NCI-H1930 (cell line): ENCODE results near the gene SMIM3.
"Not testable (repeated sequence)": the region's sequence is repeated elsewhere in the genome, so short reads cannot be mapped to it uniquely, and the experiment has no call there.

Source experiments
- DNase-seq, 2 experiments: peaks; one replicate each; lab custom pipeline; 2025; lab: John Stamatoyannopoulos, UW

The SMIM3 gene

GRCh38 chr5:150778517-150779396 lies at the start of gene SMIM3:
TSS of gene SMIM3 (plus strand) at chr5:150778757. CDS start at chr5:150795441, 16,684 bp downstream.
- DNase-seq, result peak; percentile 18 to 43

- DNase-seq, result no peak
Measured at GRCh38 chr5:150729859-150730258, 48.7 kb upstream of the SMIM3 start.

DNA sequence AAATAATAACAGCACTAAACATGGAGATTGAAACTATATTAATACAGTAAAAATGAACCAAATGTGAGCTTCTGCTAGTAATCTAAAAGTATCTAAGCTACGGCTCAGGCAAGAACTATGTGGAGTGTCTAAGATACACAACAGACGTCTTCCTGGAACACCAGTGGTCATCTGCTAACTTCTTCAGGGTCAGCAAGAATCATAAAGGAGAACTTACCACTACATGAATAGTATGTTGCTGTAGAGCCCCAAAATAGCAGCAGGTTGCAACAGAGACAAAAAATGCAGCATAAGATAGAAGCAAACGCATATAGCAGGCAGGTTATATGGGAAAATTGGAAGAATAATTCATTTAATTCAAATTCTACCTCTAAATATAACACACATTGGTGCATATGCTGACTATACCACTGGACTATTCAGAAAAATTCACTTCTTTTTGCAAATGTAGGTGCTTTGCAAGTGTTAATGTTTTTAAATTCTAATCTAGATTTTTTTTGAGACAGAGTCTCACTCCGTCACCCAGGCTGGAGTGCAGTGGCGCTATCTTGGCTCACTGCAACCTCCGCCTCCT lies 46.8 kb upstream of the SMIM3 start:
- no peak for DNase-seq

GRCh38 chr5:150734579-150735384 lies 43.8 kb upstream of the SMIM3 start:
- no peak for DNase-seq

DNA sequence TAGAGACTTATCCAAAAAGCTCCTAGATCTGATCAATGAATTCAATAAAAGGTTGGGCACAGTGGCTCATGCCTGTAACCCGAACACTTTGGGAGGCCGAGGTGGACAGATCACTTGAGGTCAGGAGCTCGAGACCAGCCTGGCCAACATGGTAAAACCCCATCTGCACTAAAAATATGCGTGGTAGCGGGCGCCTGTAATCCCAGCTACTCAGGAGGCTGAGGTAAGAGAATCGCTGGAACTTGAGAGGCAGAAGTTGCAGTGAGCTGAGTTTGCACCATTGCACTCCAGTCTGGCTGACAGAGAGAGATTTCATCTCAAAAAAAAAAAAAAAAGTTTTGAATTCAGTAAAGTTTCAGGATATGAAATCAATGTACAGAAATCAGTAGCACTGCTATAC lies 39.7 kb upstream of the SMIM3 start:
- DNase-seq, result no peak

- no peak for DNase-seq
Measured at GRCh38 chr5:150740992-150741391, 37.6 kb upstream of the SMIM3 start.

DNA sequence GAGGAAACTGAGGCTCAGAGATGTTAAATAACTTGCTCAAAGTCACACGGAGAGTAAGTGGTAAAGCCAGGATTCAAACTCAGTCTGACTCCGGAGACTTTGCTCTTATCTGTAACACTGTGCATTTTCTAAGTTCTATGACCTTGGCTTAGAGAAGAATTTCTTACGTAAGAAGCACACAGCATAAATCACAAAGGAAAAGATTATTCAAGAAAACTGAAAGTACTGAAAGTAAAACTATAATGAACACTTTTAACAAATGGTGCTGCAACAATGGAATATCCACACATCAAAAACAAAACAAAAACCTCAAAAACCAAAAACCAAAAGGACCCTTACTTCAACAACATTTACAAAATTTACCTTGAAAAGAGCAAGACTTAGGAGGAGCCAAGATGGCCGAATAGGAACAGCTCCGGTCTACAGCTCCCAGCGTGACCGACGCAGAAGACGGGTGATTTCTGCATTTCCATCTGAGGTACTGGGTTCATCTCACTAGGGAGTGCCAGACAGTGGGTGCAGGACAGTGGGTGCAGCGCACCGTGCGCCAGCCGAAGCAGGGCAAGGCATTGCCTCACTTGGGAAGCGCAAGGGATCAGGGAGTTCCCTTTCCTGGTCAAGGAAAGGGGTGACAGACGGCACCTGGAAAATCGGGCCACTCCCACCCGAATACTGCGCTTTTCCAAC lies 36.0 kb upstream of the SMIM3 start:
- DNase-seq, result not testable (repeated sequence)

DNA sequence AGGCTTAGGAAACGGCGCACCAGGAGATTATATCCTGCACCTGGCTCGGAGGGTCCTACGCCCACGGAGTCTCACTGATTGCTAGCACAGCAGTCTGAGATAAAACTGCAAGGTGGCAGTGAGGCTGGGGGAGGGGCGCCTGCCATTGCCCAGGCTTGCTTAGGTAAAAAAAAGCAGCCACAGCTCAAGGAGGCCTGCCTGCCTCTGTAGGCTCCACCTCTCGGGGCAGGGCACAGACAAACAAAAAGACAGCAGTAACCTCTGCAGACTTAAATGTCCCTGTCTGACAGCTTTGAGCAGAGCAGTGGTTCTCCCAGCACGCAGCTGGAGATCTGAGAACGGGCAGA lies 35.4 kb upstream of the SMIM3 start:
- not testable (repeated sequence) for DNase-seq

DNA sequence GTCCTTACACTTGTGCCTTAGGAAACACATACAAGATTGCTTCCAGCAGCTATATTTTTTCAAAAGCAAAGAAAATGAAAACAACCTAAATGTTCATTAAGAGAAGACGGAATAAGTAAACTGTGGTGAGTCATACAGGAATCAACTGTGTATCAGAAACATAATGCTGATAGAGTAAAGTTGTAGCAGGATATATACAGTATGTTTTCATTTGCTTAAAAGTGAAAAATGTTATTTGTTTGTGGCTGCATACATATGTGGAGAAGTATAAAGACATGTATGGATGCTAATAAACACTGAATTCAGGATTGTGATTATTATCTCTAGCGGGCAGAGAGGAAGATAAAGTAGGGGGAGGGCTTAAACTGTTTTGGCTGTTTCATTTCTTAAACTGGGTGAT lies 28.1 kb upstream of the SMIM3 start:
- DNase-seq, result no peak

DNA sequence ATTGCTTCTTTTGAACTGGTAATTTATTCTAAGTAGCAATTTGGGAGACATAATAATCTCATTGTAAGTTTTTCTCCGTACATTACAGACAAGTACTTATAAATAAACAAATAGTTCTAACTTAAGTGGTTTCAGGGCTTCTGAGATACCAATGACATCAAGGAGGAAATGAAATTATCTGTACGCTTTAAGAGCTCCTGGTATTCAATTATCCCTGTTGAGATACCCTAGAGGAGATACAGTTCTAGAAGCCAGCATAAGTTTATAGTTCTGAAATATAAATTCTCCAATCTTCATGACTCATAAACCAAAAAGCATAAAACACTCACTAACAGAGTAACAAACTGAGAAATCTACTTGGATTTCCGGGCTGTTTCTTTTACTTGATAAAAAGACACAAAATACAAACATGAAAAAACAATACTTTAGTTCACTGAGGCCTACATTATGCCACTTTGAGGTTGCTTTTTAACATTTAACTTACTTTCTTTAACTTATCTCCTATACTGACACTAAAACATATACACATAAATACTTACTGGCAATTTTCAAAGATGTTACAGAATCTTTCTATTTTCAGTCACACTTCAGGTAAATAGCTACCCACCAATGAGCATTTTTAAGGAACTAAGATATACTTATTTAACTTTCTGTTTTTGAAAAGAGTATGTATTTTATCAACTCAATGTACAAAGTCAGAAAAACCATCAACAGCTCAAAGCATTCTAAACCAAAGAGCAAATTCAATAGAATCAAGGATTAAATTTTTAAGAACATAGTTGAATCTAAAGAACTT lies 27.3 kb upstream of the SMIM3 start:
- DNase-seq, result no peak

GRCh38 chr5:150753463-150753862 lies 25.1 kb upstream of the SMIM3 start:
- DNase-seq, result no peak

DNA sequence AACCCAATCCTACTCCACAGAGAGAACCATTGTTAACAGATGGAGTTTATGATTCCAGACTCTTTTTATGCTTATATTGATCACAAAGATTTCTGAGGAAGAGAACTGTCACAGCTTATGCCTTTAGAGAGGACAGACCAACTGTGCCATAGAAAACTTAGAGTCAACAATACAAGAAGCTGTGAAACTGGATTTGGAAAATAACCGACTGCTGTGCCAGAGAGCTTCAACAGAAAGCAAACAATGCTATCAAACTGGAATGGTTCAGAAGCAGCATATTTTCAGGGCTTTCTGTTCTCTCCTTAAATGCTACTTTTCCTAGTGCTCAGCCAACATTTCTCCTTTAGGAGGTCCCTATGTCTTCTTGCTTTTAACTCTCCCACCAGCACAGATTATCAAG lies 24.7 kb upstream of the SMIM3 start:
- DNase-seq, result no peak

DNA sequence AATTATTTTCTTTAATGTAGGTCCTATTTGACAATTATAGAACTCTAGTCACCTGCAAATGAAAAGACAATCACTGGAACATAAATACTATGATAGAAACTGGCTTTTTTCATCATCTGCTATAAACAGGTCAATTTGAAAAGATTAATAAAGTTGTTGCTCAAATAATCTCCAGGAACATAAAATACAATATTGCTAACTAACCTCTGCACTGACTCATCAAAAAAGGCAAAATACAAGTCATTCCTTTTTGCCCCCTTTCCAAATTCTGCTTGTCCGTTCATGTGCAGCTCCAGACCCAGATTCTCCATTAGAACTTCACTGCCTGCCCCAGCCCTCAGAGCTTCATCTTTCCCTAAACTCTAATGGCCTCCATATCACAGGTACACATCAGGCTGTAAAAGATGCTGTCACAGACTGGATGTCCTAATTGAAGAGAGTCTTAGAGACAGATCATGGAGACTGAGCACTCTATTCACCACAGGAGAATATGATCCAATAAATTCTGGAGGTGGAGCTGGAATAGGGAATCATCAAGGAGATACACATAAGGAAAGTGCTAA lies 21.4 kb upstream of the SMIM3 start:
- no peak for DNase-seq

DNA sequence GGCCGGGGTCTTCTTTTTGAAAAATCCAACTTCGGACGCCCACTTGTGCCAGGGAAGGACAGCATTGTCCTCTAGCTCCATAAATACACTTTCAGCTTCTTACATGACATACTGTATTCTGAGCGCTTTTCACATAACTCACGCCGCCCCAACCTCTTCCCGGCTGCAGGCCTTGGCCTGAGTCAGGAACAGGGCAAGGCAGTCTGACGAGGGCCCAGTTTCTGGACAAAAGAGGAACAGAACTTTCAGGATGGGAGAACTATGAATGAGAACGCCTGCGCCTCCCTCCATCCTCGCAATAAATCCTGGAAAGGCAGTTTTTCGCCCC lies 20.4 kb upstream of the SMIM3 start:
- DNase-seq, result no peak

DNA sequence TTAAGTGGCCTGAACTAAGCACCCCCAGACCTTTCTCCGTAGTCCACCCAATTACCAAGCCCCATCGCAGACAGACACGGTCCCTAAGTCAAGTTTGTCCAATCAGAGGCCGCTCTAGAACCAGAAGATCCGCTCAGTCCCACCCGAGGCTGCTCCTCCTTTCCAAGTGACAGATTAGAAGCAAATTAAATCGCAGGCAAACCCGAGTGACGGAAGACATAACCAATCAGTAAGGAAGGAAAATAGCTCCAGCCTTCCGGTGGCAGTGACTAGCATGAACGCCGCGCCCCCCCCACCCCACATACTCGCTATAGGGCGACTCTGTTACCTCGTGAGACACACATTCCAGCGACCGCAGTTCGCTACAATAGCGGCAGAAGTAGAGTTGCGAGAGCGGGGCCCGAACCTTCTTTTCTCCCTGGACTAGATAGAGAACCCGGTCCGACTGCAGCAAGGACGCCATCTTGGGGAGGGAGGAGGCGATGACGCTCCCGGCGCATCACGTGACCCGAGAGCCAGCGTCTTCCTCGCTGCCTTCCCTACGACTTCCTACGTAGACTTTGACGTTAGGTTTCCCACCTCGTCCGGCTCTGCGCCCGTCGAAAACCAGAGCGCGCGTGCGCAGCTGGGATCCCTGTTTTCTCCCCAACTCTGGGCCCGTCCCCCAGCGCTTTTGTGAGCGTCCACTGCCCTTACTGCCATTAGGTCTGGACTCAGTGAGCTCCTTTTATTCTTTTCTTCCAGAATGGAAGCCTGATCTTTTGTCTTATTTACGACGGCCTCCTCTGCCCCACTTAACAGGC lies 19.8 kb upstream of the SMIM3 start, which contains the start of gene DCTN4:
TSS of gene DCTN4 (minus strand) at position 487 of the 803 bp plus-strand sequence. CDS start at position 463, 24 bp downstream.
- DNase-seq, result peak; percentile 86 to 87

GRCh38 chr5:150759334-150759583 lies 19.3 kb upstream of the SMIM3 start:
- DNase-seq, result no peak

- no peak for DNase-seq
Measured at GRCh38 chr5:150762211-150762610, 16.3 kb upstream of the SMIM3 start.

DNA sequence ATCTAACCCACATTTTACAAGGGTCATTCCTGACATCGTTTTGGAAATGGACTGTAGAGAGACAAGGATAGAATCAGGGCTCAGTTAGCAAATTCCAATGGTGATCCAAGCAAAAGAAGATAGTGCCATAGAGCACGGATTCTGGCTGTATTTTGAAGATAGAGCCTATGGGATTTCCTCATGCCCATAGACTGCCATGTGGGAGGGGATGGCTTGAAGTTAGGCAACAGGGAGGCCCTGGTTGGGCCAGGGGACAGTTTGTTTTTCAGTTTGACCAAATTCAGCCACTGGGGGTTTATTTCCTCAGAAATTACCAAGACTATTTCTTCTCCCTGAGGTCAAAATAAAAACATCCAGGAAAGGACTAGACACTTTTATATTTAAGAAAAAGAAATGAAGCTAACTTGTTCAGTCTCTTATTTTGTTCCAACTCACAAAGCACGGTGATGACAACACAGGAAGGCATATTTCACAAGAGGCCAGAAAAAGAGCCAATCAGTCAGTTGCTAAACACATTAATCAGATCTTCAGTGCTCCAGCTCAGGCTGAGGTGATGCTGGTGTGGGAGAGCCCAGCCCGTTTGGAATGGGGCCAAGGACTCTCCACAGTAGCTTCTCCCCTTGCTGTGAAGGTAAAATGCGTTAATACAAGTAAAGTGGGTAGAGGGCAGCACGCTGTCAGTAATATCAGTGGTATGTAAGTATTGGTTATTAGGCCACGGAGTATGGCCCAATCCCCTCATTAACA lies 15.4 kb upstream of the SMIM3 start:
- no peak for DNase-seq

GRCh38 chr5:150764530-150764929 lies 14.0 kb upstream of the SMIM3 start:
- no peak for DNase-seq
